HepG2 (cell line): ENCODE results near the gene PDZD4.

ENCODE experiments used
- CBFB ChIP-seq: sonication (generic); formaldehyde crosslinking; IDR thresholded peaks from 2 replicates; pipeline ENCODE4 v1.4.0; 2020; ENCODE audit warnings: missing genetic modification reagents
- HCFC1 ChIP-seq: fragments of 150-350 bp; IDR thresholded peaks from 2 replicates; pipeline ENCODE4 v1.6.1; 2014; ENCODE audit warnings: low read depth, low read length
- POLR2A ChIP-seq, 2 experiments: IDR thresholded peaks; 2 replicates each; pipeline ENCODE4 v1.6.1; 2011; ENCODE audit warnings: low read depth in 2 of 2, low read length in 2 of 2, mild to moderate bottlenecking in 1 of 2, moderate library complexity in 1 of 2; ENCODE audit not compliant: insufficient read depth in 1 of 2
- ZNF674 ChIP-seq: sonication (generic); formaldehyde crosslinking; IDR thresholded peaks from 2 replicates; pipeline ENCODE4 v1.5.0; 2020; ENCODE audit warnings: low read depth, mild to moderate bottlenecking, missing genetic modification reagents
- TF ChIP-seq, protein P1 (sequence below): sonication (generic); formaldehyde crosslinking; IDR thresholded peaks from 2 replicates; pipeline ENCODE4 v1.4.0; 2020; ENCODE audit warnings: mild to moderate bottlenecking, missing genetic modification reagents
- TF ChIP-seq, protein P2 (sequence below): fragments of 450-650 bp; IDR thresholded peaks from 2 replicates; pipeline ENCODE4 v1.6.1; 2017
- TF ChIP-seq, protein P3 (sequence below): sonication (generic); formaldehyde crosslinking; IDR thresholded peaks from 2 replicates; pipeline ENCODE4 v1.5.0; 2020; ENCODE audit warnings: mild to moderate bottlenecking, missing genetic modification reagents, moderate library complexity
- TF ChIP-seq, protein P4 (sequence below), 2 experiments: IDR thresholded peaks; 2 replicates each; pipeline ENCODE4 v1.6.1; 2011 to 2012; ENCODE audit warnings: low read length in 2 of 2, borderline replicate concordance in 1 of 2, low read depth in 1 of 2, mild to moderate bottlenecking in 1 of 2, moderate library complexity in 1 of 2

DNA sequence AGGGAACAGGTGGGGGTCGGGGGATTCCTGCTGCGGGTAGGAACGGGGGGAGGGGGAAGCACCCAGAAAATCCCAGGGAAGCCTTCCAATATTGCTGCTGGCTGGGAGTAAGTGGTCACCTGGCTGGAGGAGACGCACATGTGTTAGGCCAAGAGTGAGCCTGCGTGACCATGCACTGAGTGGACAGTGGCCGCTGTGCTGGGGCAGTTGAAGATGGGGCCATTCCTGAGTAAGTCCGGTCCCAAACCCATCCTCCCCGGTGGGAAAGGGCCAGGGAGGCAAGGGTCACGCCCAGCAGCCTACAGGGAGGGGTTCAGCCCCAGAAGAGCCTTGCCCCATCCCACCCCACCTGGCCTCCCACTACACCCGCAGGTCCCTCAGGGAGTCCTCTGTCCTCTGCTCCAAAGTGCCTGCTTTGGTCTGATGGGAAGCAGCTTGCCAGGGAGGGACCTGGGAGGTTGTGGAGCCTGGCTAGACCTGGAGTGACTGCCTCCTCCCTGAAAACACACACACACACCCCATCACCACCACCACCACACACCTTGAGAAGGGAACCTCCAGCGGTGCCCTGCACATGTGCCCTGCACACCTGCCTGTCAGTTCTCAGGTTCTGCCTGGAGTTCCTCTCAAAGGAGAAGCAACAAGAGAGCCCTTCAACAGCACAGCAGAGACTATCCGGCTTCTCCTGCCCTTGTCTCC, 49.5 kb upstream of the PDZD4 start:
- TF ChIP-seq POLR2A (IDR thresholded peaks at IDR 0.05; ENCODE audit: insufficient read depth in 1 of 2, low read depth in 2 of 2, low read length in 2 of 2) (no peak), CBFB (CRISPR knock-in tag) (no peak), HCFC1 (no peak), ZNF674 (no peak)
- TF ChIP-seq, protein P1, sequence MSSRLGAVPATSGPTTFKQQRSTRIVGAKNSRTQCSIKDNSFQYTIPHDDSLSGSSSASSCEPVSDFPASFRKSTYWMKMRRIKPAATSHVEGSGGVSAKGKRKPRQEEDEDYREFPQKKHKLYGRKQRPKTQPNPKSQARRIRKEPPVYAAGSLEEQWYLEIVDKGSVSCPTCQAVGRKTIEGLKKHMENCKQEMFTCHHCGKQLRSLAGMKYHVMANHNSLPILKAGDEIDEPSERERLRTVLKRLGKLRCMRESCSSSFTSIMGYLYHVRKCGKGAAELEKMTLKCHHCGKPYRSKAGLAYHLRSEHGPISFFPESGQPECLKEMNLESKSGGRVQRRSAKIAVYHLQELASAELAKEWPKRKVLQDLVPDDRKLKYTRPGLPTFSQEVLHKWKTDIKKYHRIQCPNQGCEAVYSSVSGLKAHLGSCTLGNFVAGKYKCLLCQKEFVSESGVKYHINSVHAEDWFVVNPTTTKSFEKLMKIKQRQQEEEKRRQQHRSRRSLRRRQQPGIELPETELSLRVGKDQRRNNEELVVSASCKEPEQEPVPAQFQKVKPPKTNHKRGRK (CRISPR knock-in tag), result no peak
- TF ChIP-seq, protein P2, sequence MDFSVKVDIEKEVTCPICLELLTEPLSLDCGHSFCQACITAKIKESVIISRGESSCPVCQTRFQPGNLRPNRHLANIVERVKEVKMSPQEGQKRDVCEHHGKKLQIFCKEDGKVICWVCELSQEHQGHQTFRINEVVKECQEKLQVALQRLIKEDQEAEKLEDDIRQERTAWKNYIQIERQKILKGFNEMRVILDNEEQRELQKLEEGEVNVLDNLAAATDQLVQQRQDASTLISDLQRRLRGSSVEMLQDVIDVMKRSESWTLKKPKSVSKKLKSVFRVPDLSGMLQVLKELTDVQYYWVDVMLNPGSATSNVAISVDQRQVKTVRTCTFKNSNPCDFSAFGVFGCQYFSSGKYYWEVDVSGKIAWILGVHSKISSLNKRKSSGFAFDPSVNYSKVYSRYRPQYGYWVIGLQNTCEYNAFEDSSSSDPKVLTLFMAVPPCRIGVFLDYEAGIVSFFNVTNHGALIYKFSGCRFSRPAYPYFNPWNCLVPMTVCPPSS, result no peak
- TF ChIP-seq, protein P3, sequence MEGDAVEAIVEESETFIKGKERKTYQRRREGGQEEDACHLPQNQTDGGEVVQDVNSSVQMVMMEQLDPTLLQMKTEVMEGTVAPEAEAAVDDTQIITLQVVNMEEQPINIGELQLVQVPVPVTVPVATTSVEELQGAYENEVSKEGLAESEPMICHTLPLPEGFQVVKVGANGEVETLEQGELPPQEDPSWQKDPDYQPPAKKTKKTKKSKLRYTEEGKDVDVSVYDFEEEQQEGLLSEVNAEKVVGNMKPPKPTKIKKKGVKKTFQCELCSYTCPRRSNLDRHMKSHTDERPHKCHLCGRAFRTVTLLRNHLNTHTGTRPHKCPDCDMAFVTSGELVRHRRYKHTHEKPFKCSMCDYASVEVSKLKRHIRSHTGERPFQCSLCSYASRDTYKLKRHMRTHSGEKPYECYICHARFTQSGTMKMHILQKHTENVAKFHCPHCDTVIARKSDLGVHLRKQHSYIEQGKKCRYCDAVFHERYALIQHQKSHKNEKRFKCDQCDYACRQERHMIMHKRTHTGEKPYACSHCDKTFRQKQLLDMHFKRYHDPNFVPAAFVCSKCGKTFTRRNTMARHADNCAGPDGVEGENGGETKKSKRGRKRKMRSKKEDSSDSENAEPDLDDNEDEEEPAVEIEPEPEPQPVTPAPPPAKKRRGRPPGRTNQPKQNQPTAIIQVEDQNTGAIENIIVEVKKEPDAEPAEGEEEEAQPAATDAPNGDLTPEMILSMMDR (CRISPR knock-in tag), result no peak
- TF ChIP-seq, protein P4, sequence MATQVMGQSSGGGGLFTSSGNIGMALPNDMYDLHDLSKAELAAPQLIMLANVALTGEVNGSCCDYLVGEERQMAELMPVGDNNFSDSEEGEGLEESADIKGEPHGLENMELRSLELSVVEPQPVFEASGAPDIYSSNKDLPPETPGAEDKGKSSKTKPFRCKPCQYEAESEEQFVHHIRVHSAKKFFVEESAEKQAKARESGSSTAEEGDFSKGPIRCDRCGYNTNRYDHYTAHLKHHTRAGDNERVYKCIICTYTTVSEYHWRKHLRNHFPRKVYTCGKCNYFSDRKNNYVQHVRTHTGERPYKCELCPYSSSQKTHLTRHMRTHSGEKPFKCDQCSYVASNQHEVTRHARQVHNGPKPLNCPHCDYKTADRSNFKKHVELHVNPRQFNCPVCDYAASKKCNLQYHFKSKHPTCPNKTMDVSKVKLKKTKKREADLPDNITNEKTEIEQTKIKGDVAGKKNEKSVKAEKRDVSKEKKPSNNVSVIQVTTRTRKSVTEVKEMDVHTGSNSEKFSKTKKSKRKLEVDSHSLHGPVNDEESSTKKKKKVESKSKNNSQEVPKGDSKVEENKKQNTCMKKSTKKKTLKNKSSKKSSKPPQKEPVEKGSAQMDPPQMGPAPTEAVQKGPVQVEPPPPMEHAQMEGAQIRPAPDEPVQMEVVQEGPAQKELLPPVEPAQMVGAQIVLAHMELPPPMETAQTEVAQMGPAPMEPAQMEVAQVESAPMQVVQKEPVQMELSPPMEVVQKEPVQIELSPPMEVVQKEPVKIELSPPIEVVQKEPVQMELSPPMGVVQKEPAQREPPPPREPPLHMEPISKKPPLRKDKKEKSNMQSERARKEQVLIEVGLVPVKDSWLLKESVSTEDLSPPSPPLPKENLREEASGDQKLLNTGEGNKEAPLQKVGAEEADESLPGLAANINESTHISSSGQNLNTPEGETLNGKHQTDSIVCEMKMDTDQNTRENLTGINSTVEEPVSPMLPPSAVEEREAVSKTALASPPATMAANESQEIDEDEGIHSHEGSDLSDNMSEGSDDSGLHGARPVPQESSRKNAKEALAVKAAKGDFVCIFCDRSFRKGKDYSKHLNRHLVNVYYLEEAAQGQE (IDR thresholded peaks at IDR 0.05; ENCODE audit: borderline replicate concordance in 1 of 2, low read depth in 1 of 2, low read length in 2 of 2), result no peak
